K562 (cell line): ENCODE data around the gene MTRFR. TPM values are rescaled to one million over a fixed set of nuclear protein-coding genes. Genes with fewer than 3 reads are reported as not detected.

Source experiments
- CHD7 ChIP-seq: fragments of 200-600 bp; sonication (generic); IDR thresholded peaks from one replicate; pipeline ENCODE4 v1.6.1; 2012; ENCODE audit warnings: mild to moderate bottlenecking, low read depth, low read length, inconsistent platforms
- polyA plus RNA-seq, 8 experiments: library from polyadenylated mRNA; depleted of rRNA in 4 of 8; stranded (reverse) in 5 of 8; unstranded in 3 of 8; fragments of >200 nt; fragmentation: Nextera tagmentation in 2 of 8; fragmentation: Illumina TruSeq in 1 of 8; extraction: Ambion mirVana in 2 of 8; extraction: Trizol in 1 of 8; gene quantifications; 2 replicates each; pipeline versions ENCODE4 v1.2.1 to v1.2.3, GENCODE V29; 2011 to 2014; ENCODE audit warnings: inconsistent platforms in 1 of 8, missing spikeins in 1 of 8
- total RNA-seq, 7 experiments: library from RNA; depleted of rRNA in 6 of 7; stranded (reverse); fragments of >200 nt in 6 of 7; fragmentation: Illumina TruSeq in 2 of 7; extraction: Trizol in 2 of 7; gene quantifications; 2 replicates each; pipeline versions ENCODE4 v1.2.1 to v1.2.3, GENCODE V29; 2011 to 2021; ENCODE audit warnings: low replicate concordance in 1 of 7

Gene MTRFR
- total and polyA plus RNA-seq, 9 of the 15 experiments (the other 6 are each of a cell fraction or from before 2014, with no cell fraction given) = 16.7 to 55.6 (median 34.7) TPM

GRCh38 chr12:123269896-123270213 is 36.6 kb downstream of the MTRFR start (continued):
- TF ChIP-seq CHD7 = no peak
